IgD-negative memory B cell (primary cell): Measurements from ENCODE around the gene APBB3. TPM values are rescaled to one million over a fixed set of nuclear protein-coding genes. Genes with fewer than 3 reads are reported as not detected.
"Not testable (repeated sequence)": the region's sequence is repeated elsewhere in the genome, so short reads cannot be mapped to it uniquely, and the experiment has no call there.

ENCODE experiments used
- H3K27ac Mint-ChIP-seq, 3 donors: one replicate each; pipeline ENCODE4 v1.8.0; 2020 to 2022; ENCODE audit warnings: mild to moderate bottlenecking in 3 of 3, mixed read lengths in 3 of 3, moderate library complexity in 1 of 3
- H3K27me3 Mint-ChIP-seq: one replicate; pipeline ENCODE4 v1.8.0; 2021; ENCODE audit warnings: mixed read lengths
- H3K36me3 Mint-ChIP-seq: one replicate; pipeline ENCODE4 v1.8.0; 2020; ENCODE audit warnings: mild to moderate bottlenecking, mixed read lengths
- H3K4me1 Mint-ChIP-seq, 3 donors: one replicate each; pipeline ENCODE4 v1.8.0; 2020 to 2022; ENCODE audit warnings: mixed read lengths in 3 of 3, mild to moderate bottlenecking in 1 of 3
- H3K4me3 Mint-ChIP-seq, 4 donors: one replicate each; pipeline ENCODE4 v1.8.0; 2020 to 2022; ENCODE audit warnings: mild to moderate bottlenecking in 4 of 4, mixed read lengths in 4 of 4, moderate library complexity in 3 of 4
- H3K9me3 Mint-ChIP-seq, 3 donors: one replicate each; pipeline ENCODE4 v1.8.0; 2020 to 2021; ENCODE audit warnings: mixed read lengths in 3 of 3, mild to moderate bottlenecking in 1 of 3
- polyA plus RNA-seq: library from polyadenylated mRNA; unstranded; fragments of 300-500 nt; fragmentation: Illumina TruSeq; gene quantifications from one replicate; pipeline ENCODE4 v1.2.3, GENCODE V29; 2021

APBB3 gene
- polyA plus RNA-seq, 1 donor from 2014 or later: 4.4 TPM

- H3K9me3 Mint-ChIP-seq: no peaks in the 10 kb centered on the region
- no peaks in the 10 kb centered on the region for H3K36me3 Mint-ChIP-seq
- no peaks in the 10 kb centered on the region for H3K27me3 Mint-ChIP-seq
- no peak overlapping the region for H3K27ac Mint-ChIP-seq
- H3K4me3 Mint-ChIP-seq: no peak overlapping the region
- no peaks in the 10 kb centered on the region for H3K4me1 Mint-ChIP-seq
These were observed 27.5 kb upstream of the APBB3 start for GRCh38 chr5:140591747-140592372.

- H3K9me3 Mint-ChIP-seq: no peaks in the 10 kb centered on the region
- no peaks in the 10 kb centered on the region for H3K4me1 Mint-ChIP-seq
These were observed 26.5 kb upstream of the APBB3 start for GRCh38 chr5:140590861-140591260.

GRCh38 chr5:140588311-140589070, 24.1 kb upstream of the APBB3 start:
- H3K4me1 Mint-ChIP-seq: no peaks in the 10 kb centered on the region
- no peaks in the 10 kb centered on the region for H3K9me3 Mint-ChIP-seq
- no peak overlapping the region for H3K4me3 Mint-ChIP-seq
- no peak overlapping the region for H3K27ac Mint-ChIP-seq
- no peaks in the 10 kb centered on the region for H3K27me3 Mint-ChIP-seq
- H3K36me3 Mint-ChIP-seq: no peaks in the 10 kb centered on the region

More at GRCh38 chr5:140590861-140591260, 26.5 kb upstream of the APBB3 start:
- Mint-ChIP-seq H3K36me3 (no peaks in the 10 kb centered on the region), H3K27ac (no peak overlapping the region), H3K4me3 (no peak overlapping the region), H3K27me3 (no peaks in the 10 kb centered on the region)

GRCh38 chr5:140587495-140587894, 23.1 kb upstream of the APBB3 start:
- Mint-ChIP-seq H3K36me3 (peaks cover 1% of the 10 kb centered on the region), H3K4me3 (no peak overlapping the region), H3K9me3 (no peaks in the 10 kb centered on the region), H3K4me1 (no peaks in the 10 kb centered on the region), H3K27ac (no peak overlapping the region), H3K27me3 (no peaks in the 10 kb centered on the region)

GRCh38 chr5:140579188-140579747, 14.9 kb upstream of the APBB3 start:
- H3K4me1 Mint-ChIP-seq, H3K9me3 Mint-ChIP-seq, H3K36me3 Mint-ChIP-seq, H3K27me3 Mint-ChIP-seq, H3K4me3 Mint-ChIP-seq, H3K27ac Mint-ChIP-seq: not testable (repeated sequence)

GRCh38 chr5:140576776-140577201, 12.4 kb upstream of the APBB3 start:
- H3K27ac Mint-ChIP-seq: no peak overlapping the region
- H3K36me3 Mint-ChIP-seq: peaks cover 5% of the 10 kb centered on the region
- no peaks in the 10 kb centered on the region for H3K27me3 Mint-ChIP-seq
- H3K4me1 Mint-ChIP-seq: peaks cover 0 to 3% (median 0%) of the 10 kb centered on the region in 3 donors
- H3K9me3 Mint-ChIP-seq: no peaks in the 10 kb centered on the region
- H3K4me3 Mint-ChIP-seq: no peak overlapping the region

- Mint-ChIP-seq H3K27ac (no peak overlapping the region), H3K36me3 (peaks cover 7% of the 10 kb centered on the region)
These were observed 10.9 kb upstream of the APBB3 start for GRCh38 chr5:140575309-140575708.

GRCh38 chr5:140574165-140574564, 9.8 kb upstream of the APBB3 start:
- no peak overlapping the region for H3K4me3 Mint-ChIP-seq
- H3K9me3 Mint-ChIP-seq: no peaks in the 10 kb centered on the region
- H3K4me1 Mint-ChIP-seq: peaks cover 6 to 11% (median 8%) of the 10 kb centered on the region in 3 donors
- no peak overlapping the region for H3K27ac Mint-ChIP-seq
- H3K36me3 Mint-ChIP-seq: peaks cover 8% of the 10 kb centered on the region
- H3K27me3 Mint-ChIP-seq: no peaks in the 10 kb centered on the region

More at GRCh38 chr5:140575309-140575708, 10.9 kb upstream of the APBB3 start:
- H3K4me3 Mint-ChIP-seq: no peak overlapping the region
- no peaks in the 10 kb centered on the region for H3K9me3 Mint-ChIP-seq
- H3K27me3 Mint-ChIP-seq: no peaks in the 10 kb centered on the region
- H3K4me1 Mint-ChIP-seq: peaks cover under 1 to 2% (median 2%) of the 10 kb centered on the region in 3 donors

- Mint-ChIP-seq H3K9me3 (no peaks in the 10 kb centered on the region), H3K27me3 (no peaks in the 10 kb centered on the region), H3K4me1 (peaks cover 11 to 13% (median 11%) of the 10 kb centered on the region in 3 donors), H3K4me3 (no peak overlapping the region), H3K36me3 (peaks cover 9% of the 10 kb centered on the region), H3K27ac (no peak overlapping the region)
These were observed 9.3 kb upstream of the APBB3 start for GRCh38 chr5:140573683-140574082.

- no peak overlapping the region for H3K27ac Mint-ChIP-seq
These were observed 6.7 kb upstream of the APBB3 start for GRCh38 chr5:140571105-140571504.

GRCh38 chr5:140570488-140570887, 6.1 kb upstream of the APBB3 start:
- peaks cover 15% of the 10 kb centered on the region for H3K36me3 Mint-ChIP-seq
- H3K27me3 Mint-ChIP-seq: no peaks in the 10 kb centered on the region
- H3K4me1 Mint-ChIP-seq: peaks cover 13 to 25% (median 17%) of the 10 kb centered on the region in 3 donors
- peak overlapping the region in 1 of 3 donors; percentile 74 for H3K27ac Mint-ChIP-seq
- H3K4me3 Mint-ChIP-seq: no peak overlapping the region
- no peaks in the 10 kb centered on the region for H3K9me3 Mint-ChIP-seq

More at GRCh38 chr5:140571105-140571504, 6.7 kb upstream of the APBB3 start:
- peaks cover 12 to 21% (median 13%) of the 10 kb centered on the region in 3 donors for H3K4me1 Mint-ChIP-seq
- no peak overlapping the region for H3K4me3 Mint-ChIP-seq
- H3K27me3 Mint-ChIP-seq: no peaks in the 10 kb centered on the region
- no peaks in the 10 kb centered on the region for H3K9me3 Mint-ChIP-seq
- H3K36me3 Mint-ChIP-seq: peaks cover 13% of the 10 kb centered on the region

GRCh38 chr5:140570058-140570457, 5.7 kb upstream of the APBB3 start:
- Mint-ChIP-seq H3K9me3 (no peaks in the 10 kb centered on the region), H3K4me1 (peaks cover 13 to 28% (median 22%) of the 10 kb centered on the region in 3 donors), H3K36me3 (peaks cover 15% of the 10 kb centered on the region), H3K27ac (peak overlapping the region in 2 of 3 donors; percentile 74 to 95), H3K27me3 (no peaks in the 10 kb centered on the region), H3K4me3 (no peak overlapping the region)

- H3K4me3 Mint-ChIP-seq: peak overlapping the region in 3 of 4 donors; percentile 67 to 88 (median 79)
- peak overlapping the region; percentile 95 to 98 (median 97) for H3K27ac Mint-ChIP-seq
- peaks cover 18% of the 10 kb centered on the region for H3K36me3 Mint-ChIP-seq
- no peaks in the 10 kb centered on the region for H3K9me3 Mint-ChIP-seq
- H3K4me1 Mint-ChIP-seq: peaks cover 20 to 31% (median 26%) of the 10 kb centered on the region in 3 donors
- no peaks in the 10 kb centered on the region for H3K27me3 Mint-ChIP-seq
These were observed 4.8 kb upstream of the APBB3 start for GRCh38 chr5:140569197-140569596.

- peaks cover 16% of the 10 kb centered on the region for H3K36me3 Mint-ChIP-seq
- H3K27me3 Mint-ChIP-seq: no peaks in the 10 kb centered on the region
- peak overlapping the region; percentile 95 to 98 (median 97) for H3K27ac Mint-ChIP-seq
- H3K4me3 Mint-ChIP-seq: peak overlapping the region in 3 of 4 donors; percentile 32 to 88 (median 69)
- H3K4me1 Mint-ChIP-seq: peaks cover 20 to 35% (median 26%) of the 10 kb centered on the region in 3 donors
- H3K9me3 Mint-ChIP-seq: no peaks in the 10 kb centered on the region
These were observed 4.2 kb upstream of the APBB3 start for GRCh38 chr5:140568443-140569063.

- H3K9me3 Mint-ChIP-seq: no peaks in the 10 kb centered on the region
- no peaks in the 10 kb centered on the region for H3K27me3 Mint-ChIP-seq
- H3K4me1 Mint-ChIP-seq: peaks cover 20 to 37% (median 27%) of the 10 kb centered on the region in 3 donors
- H3K36me3 Mint-ChIP-seq: peaks cover 12% of the 10 kb centered on the region
- peak overlapping the region in 2 of 3 donors; percentile 60 to 85 for H3K27ac Mint-ChIP-seq
- H3K4me3 Mint-ChIP-seq: peak overlapping the region in 1 of 4 donors; percentile 13
These were observed 3.5 kb upstream of the APBB3 start for GRCh38 chr5:140567871-140568270.
